ENCODE results near the gene CD86.

GRCh38 chr3:122058294-122058693 is 3.1 kb downstream of the CD86 start:
- no peak for TF ChIP-seq CTCF (IDR thresholded peaks at IDR 0.05)
- no peak for TF ChIP-seq EP300 (IDR thresholded peaks at IDR 0.05; ENCODE audit: low read depth)
- TF ChIP-seq POLR2A (IDR thresholded peaks at IDR 0.05) = no peak
